CD14-positive monocyte (primary cell): ENCODE results near the gene TPCN1. TPM values are rescaled to one million over a fixed set of nuclear protein-coding genes. Genes with fewer than 3 reads are reported as not detected.

Experiments used
- DNase-seq, 3 donors: peaks; one replicate each; pipeline ENCODE4 v3.0.0-alpha.2; 2011 to 2022
- H2AFZ ChIP-seq: 2 replicates; pipeline ENCODE4 v1.6.0; 2012; ENCODE audit warnings: mild to moderate bottlenecking, low read depth, low read length, inconsistent platforms; ENCODE audit not compliant: insufficient read depth, poor library complexity, severe bottlenecking
- H3K27ac ChIP-seq, 2 donors: 1 replicate in 1 of 2; 2 replicates in 1 of 2; pipeline ENCODE4 v1.5.1; 2012 to 2013; ENCODE audit warnings: low read length in 2 of 2, control low read depth in 1 of 2, inconsistent platforms in 1 of 2, low read depth in 1 of 2, mild to moderate bottlenecking in 1 of 2
- H3K27me3 ChIP-seq, 2 donors: one replicate each; pipeline versions ENCODE4 v1.6.0 to v1.6.1; 2011 to 2013; ENCODE audit warnings: low read length in 2 of 2; ENCODE audit not compliant: control insufficient read depth in 2 of 2, insufficient read depth in 2 of 2
- H3K36me3 ChIP-seq, 2 donors: replicated peaks in 1 of 2; 1 replicate in 1 of 2; 2 replicates in 1 of 2; pipeline versions ENCODE4 v1.5.1 to v1.6.1; 2012 to 2013; ENCODE audit warnings: low read length in 2 of 2, control low read depth in 1 of 2, inconsistent platforms in 1 of 2, mild to moderate bottlenecking in 1 of 2; ENCODE audit not compliant: insufficient read depth in 2 of 2, control insufficient read depth in 1 of 2
- H3K4me1 ChIP-seq, 2 donors: 1 replicate in 1 of 2; 2 replicates in 1 of 2; pipeline versions ENCODE4 v1.5.1 to v1.6.1; 2012 to 2013; ENCODE audit warnings: low read length in 2 of 2, control low read depth in 1 of 2, inconsistent platforms in 1 of 2, mild to moderate bottlenecking in 1 of 2, moderate library complexity in 1 of 2; ENCODE audit not compliant: insufficient read depth in 2 of 2, control insufficient read depth in 1 of 2
- H3K4me2 ChIP-seq: replicated peaks from 2 replicates; pipeline ENCODE3; 2012; ENCODE audit warnings: low read length, moderate library complexity, mild to moderate bottlenecking; ENCODE audit not compliant: poor library complexity, severe bottlenecking; ENCODE audit errors: extremely low read depth
- H3K4me3 ChIP-seq, 3 experiments: fragments of 200-600 bp in 1 of 3; sonication (generic) in 1 of 3; replicated peaks in 1 of 3; 1 replicate in 2 of 3; 2 replicates in 1 of 3; pipeline ENCODE4 v1.5.1; 2011 to 2013; ENCODE audit warnings: low read length in 3 of 3, mild to moderate bottlenecking in 3 of 3, control low read depth in 2 of 3, low read depth in 2 of 3, inconsistent platforms in 1 of 3, moderate library complexity in 1 of 3
- H3K79me2 ChIP-seq: 2 replicates; pipeline ENCODE4 v1.6.0; 2012; ENCODE audit warnings: mild to moderate bottlenecking, control low read depth, inconsistent platforms, low read length, moderate library complexity; ENCODE audit not compliant: insufficient read depth
- H3K9ac ChIP-seq: 2 replicates; pipeline ENCODE4 v1.6.0; 2017; ENCODE audit warnings: low read length, mild to moderate bottlenecking; ENCODE audit not compliant: insufficient read depth, poor library complexity, severe bottlenecking
- H3K9me3 ChIP-seq, 2 donors: replicated peaks in 1 of 2; 1 replicate in 1 of 2; 2 replicates in 1 of 2; pipeline versions ENCODE4 v1.5.1 to v1.6.1; 2012 to 2013; ENCODE audit warnings: low read length in 2 of 2, control low read depth in 1 of 2; ENCODE audit not compliant: control insufficient read depth in 1 of 2, insufficient read depth in 1 of 2
- H4K20me1 ChIP-seq: 2 replicates; pipeline ENCODE4 v1.6.0; 2012; ENCODE audit warnings: mild to moderate bottlenecking, low read length, control low read depth, moderate library complexity; ENCODE audit not compliant: insufficient read depth
- H3K27ac Mint-ChIP-seq, 7 donors: one replicate each; pipeline ENCODE4 v1.8.0; 2020; ENCODE audit warnings: mild to moderate bottlenecking in 7 of 7, mixed read lengths in 7 of 7, moderate library complexity in 6 of 7, inconsistent platforms in 2 of 7
- H3K27me3 Mint-ChIP-seq, 3 donors: one replicate each; pipeline ENCODE4 v1.8.0; 2021 to 2022; ENCODE audit warnings: low read depth in 3 of 3, mild to moderate bottlenecking in 3 of 3, mixed read lengths in 3 of 3, moderate library complexity in 3 of 3, inconsistent platforms in 1 of 3
- H3K36me3 Mint-ChIP-seq, 2 donors: one replicate each; pipeline ENCODE4 v1.8.0; 2020; ENCODE audit warnings: mixed read lengths in 2 of 2, inconsistent platforms in 1 of 2, mild to moderate bottlenecking in 1 of 2
- H3K4me1 Mint-ChIP-seq: one replicate; pipeline ENCODE4 v1.8.0; 2020; ENCODE audit warnings: mild to moderate bottlenecking, mixed read lengths
- H3K4me3 Mint-ChIP-seq, 2 donors: one replicate each; pipeline ENCODE4 v1.8.0; 2020; ENCODE audit warnings: mild to moderate bottlenecking in 2 of 2, mixed read lengths in 2 of 2, moderate library complexity in 1 of 2
- H3K9me3 Mint-ChIP-seq, 7 donors: one replicate each; pipeline ENCODE4 v1.8.0; 2020 to 2022; ENCODE audit warnings: mixed read lengths in 7 of 7, mild to moderate bottlenecking in 6 of 7, moderate library complexity in 6 of 7, inconsistent platforms in 2 of 7
- CTCF ChIP-seq: fragments of 200-600 bp; IDR thresholded peaks from one replicate; pipeline ENCODE4 v1.8.0; 2022; ENCODE audit warnings: antibody characterized with exemption, mild to moderate bottlenecking
- whole genome bisulfite sequencing: methylation state at CpG from one replicate; pipeline ENCODE4 v1.1.5; 2013; ENCODE audit warnings: missing lambda C conversion rate; ENCODE audit not compliant: insufficient coverage; 5-methylcytosine and 5-hydroxymethylcytosine counted together
- intact Hi-C, 2 donors: fragments of 100-400 bp; cut with micrococcal nuclease; formaldehyde crosslinking; loops; one replicate each; pipeline versions ENCODE4 v1.15.0 to v1.15.1; 2023
- polyA plus RNA-seq, 3 donors: library from polyadenylated mRNA; depleted of rRNA in 1 of 3; unstranded in 2 of 3; stranded (reverse) in 1 of 3; fragments of 300-500 nt in 2 of 3; fragments of >200 nt in 1 of 3; fragmentation: Illumina TruSeq in 2 of 3; gene quantifications; 1 replicate in 2 of 3; 2 replicates in 1 of 3; pipeline ENCODE4 v1.2.3, GENCODE V29; 2012 to 2021

Gene TPCN1
- polyA plus RNA-seq, 3 donors = 20.4 to 110 (median 34.9) TPM

GRCh38 chr12:113257564-113257963 is 36.3 kb downstream of the TPCN1 start:
- Histone ChIP-seq H3K9ac (no peak overlapping the region), H3K4me1 (peaks cover 33 to 35% of the 10 kb centered on the region in 2 donors), H3K9me3 (peaks cover 11% of the 10 kb centered on the region in 2 donors), H3K27me3 (no peaks in the 10 kb centered on the region), H3K4me2 (no peak overlapping the region), H2AFZ (no peak overlapping the region), H3K27ac (no peak overlapping the region), H4K20me1 (peaks cover 9% of the 10 kb centered on the region), H3K79me2 (peaks cover 21% of the 10 kb centered on the region), H3K36me3 (peaks cover 9 to 47% of the 10 kb centered on the region in 2 donors), H3K4me3 (no peak overlapping the region)
- Mint-ChIP-seq H3K9me3 (peaks cover 5 to 11% (median 8%) of the 10 kb centered on the region in 7 donors), H3K36me3 (peaks cover 32 to 57% of the 10 kb centered on the region in 2 donors), H3K4me1 (peaks cover 41% of the 10 kb centered on the region), H3K27ac (peak overlapping the region in 1 of 7 donors; percentile 21), H3K27me3 (no peaks in the 10 kb centered on the region), H3K4me3 (no peak overlapping the region)
- intact Hi-C loops = no loop called here
- no peak for DNase-seq
- TF ChIP-seq CTCF = no peak

- Mint-ChIP-seq H3K9me3 (no peaks in the 10 kb centered on the region), H3K4me1 (peaks cover 44% of the 10 kb centered on the region), H3K27me3 (no peaks in the 10 kb centered on the region), H3K36me3 (peaks cover 23 to 61% of the 10 kb centered on the region in 2 donors), H3K27ac (peak overlapping the region in 4 of 7 donors; percentile 25 to 84 (median 62)), H3K4me3 (no peak overlapping the region)
- 100% methylated on average over 2 of the region's 5 CpGs for WGBS
- H3K36me3 ChIP-seq = peaks cover 10 to 44% of the 10 kb centered on the region in 2 donors
- H3K9ac ChIP-seq = no peak overlapping the region
- intact Hi-C loops = no loop called here
- DNase-seq = no peak
- H3K9me3 ChIP-seq = no peaks in the 10 kb centered on the region
- H2AFZ ChIP-seq = no peak overlapping the region
- H3K4me2 ChIP-seq = no peak overlapping the region
- H3K27me3 ChIP-seq = no peaks in the 10 kb centered on the region
- H3K27ac ChIP-seq = peak overlapping the region in 1 of 2 donors; percentile 38
- peaks cover 4% of the 10 kb centered on the region for H4K20me1 ChIP-seq
- no peak overlapping the region for H3K4me3 ChIP-seq
- TF ChIP-seq CTCF = no peak
- peaks cover 18% of the 10 kb centered on the region for H3K79me2 ChIP-seq
- peaks cover 36 to 38% of the 10 kb centered on the region in 2 donors for H3K4me1 ChIP-seq
Measured at GRCh38 chr12:113260127-113260526, 38.9 kb downstream of the TPCN1 start.
